Activated T-cell treated with anti-CD3 and anti-CD28 coated beads, Interleukin-2, amount 50 U/mL, for 24 hours (primary cell): Measurements from ENCODE around the gene CCNB2.
"Not testable (repeated sequence)": the region's sequence is repeated elsewhere in the genome, so short reads cannot be mapped to it uniquely, and the experiment has no call there.

Source experiments
- DNase-seq: peaks from one replicate; pipeline ENCODE4 v3.0.0-alpha.2; 2020
- H3K27ac Mint-ChIP-seq: 2 replicates; pipeline ENCODE4 v1.8.0; 2020; ENCODE audit warnings: mild to moderate bottlenecking, mixed read lengths
- H3K27me3 Mint-ChIP-seq: 2 replicates; pipeline ENCODE4 v1.8.0; 2020; ENCODE audit warnings: mixed read lengths
- H3K36me3 Mint-ChIP-seq: 2 replicates; pipeline ENCODE4 v1.8.0; 2020; ENCODE audit warnings: low read depth, mixed read lengths
- H3K4me1 Mint-ChIP-seq: 2 replicates; pipeline ENCODE4 v1.8.0; 2020; ENCODE audit warnings: low read depth, mixed read lengths
- H3K4me3 Mint-ChIP-seq: 2 replicates; pipeline ENCODE4 v1.8.0; 2020; ENCODE audit warnings: mild to moderate bottlenecking, moderate library complexity, mixed read lengths
- H3K9me3 Mint-ChIP-seq: 2 replicates; pipeline ENCODE4 v1.8.0; 2020; ENCODE audit warnings: mixed read lengths

CCNB2 gene

GRCh38 chr15:59116771-59117170, 11.8 kb downstream of the CCNB2 start:
- H3K27me3 Mint-ChIP-seq = no peaks in the 10 kb centered on the region
- H3K36me3 Mint-ChIP-seq = peaks cover 54% of the 10 kb centered on the region
- H3K9me3 Mint-ChIP-seq = no peaks in the 10 kb centered on the region
- DNase-seq = no peak
- no peak overlapping the region for H3K27ac Mint-ChIP-seq
- no peak overlapping the region for H3K4me3 Mint-ChIP-seq
- H3K4me1 Mint-ChIP-seq = no peaks in the 10 kb centered on the region

- no peak for DNase-seq
- Mint-ChIP-seq H3K4me1 (no peaks in the 10 kb centered on the region), H3K4me3 (no peak overlapping the region), H3K27ac (no peak overlapping the region), H3K27me3 (no peaks in the 10 kb centered on the region), H3K9me3 (no peaks in the 10 kb centered on the region), H3K36me3 (peaks cover 52% of the 10 kb centered on the region)
These were observed 14.7 kb downstream of the CCNB2 start for GRCh38 chr15:59119625-59120024.

GRCh38 chr15:59120937-59121336, 16.0 kb downstream of the CCNB2 start:
- DNase-seq = no peak
- Mint-ChIP-seq H3K27ac (no peak overlapping the region), H3K27me3 (no peaks in the 10 kb centered on the region), H3K4me3 (no peak overlapping the region), H3K9me3 (no peaks in the 10 kb centered on the region), H3K36me3 (peaks cover 52% of the 10 kb centered on the region), H3K4me1 (no peaks in the 10 kb centered on the region)

GRCh38 chr15:59124261-59124660, 19.3 kb downstream of the CCNB2 start:
- peaks cover 45% of the 10 kb centered on the region for H3K36me3 Mint-ChIP-seq
- H3K27me3 Mint-ChIP-seq = no peaks in the 10 kb centered on the region
- no peak for DNase-seq
- H3K9me3 Mint-ChIP-seq = peaks cover under 1% of the 10 kb centered on the region
- H3K27ac Mint-ChIP-seq = no peak overlapping the region
- H3K4me3 Mint-ChIP-seq = no peak overlapping the region
- no peaks in the 10 kb centered on the region for H3K4me1 Mint-ChIP-seq

GRCh38 chr15:59125683-59126082, 20.7 kb downstream of the CCNB2 start:
- not testable (repeated sequence) for H3K27ac Mint-ChIP-seq, H3K4me3 Mint-ChIP-seq, H3K27me3 Mint-ChIP-seq, DNase-seq, H3K4me1 Mint-ChIP-seq
- H3K36me3 Mint-ChIP-seq = peaks cover 53% of the 10 kb centered on the region
- H3K9me3 Mint-ChIP-seq = peaks cover 11% of the 10 kb centered on the region

- not testable (repeated sequence) for H3K4me1 Mint-ChIP-seq, DNase-seq, H3K27me3 Mint-ChIP-seq, H3K4me3 Mint-ChIP-seq, H3K27ac Mint-ChIP-seq
- Mint-ChIP-seq H3K9me3 (peaks cover 11% of the 10 kb centered on the region), H3K36me3 (peaks cover 56% of the 10 kb centered on the region)
These were observed 22.3 kb downstream of the CCNB2 start for GRCh38 chr15:59127255-59127654.

- peaks cover 33% of the 10 kb centered on the region for H3K36me3 Mint-ChIP-seq
- peaks cover 11% of the 10 kb centered on the region for H3K9me3 Mint-ChIP-seq
- no peak overlapping the region for H3K27ac Mint-ChIP-seq
- H3K4me1 Mint-ChIP-seq = no peaks in the 10 kb centered on the region
- H3K27me3 Mint-ChIP-seq = no peaks in the 10 kb centered on the region
- no peak overlapping the region for H3K4me3 Mint-ChIP-seq
- no peak for DNase-seq
These were observed 26.5 kb downstream of the CCNB2 start for GRCh38 chr15:59131456-59131855.

- Mint-ChIP-seq H3K27me3 (no peaks in the 10 kb centered on the region), H3K9me3 (peaks cover 11% of the 10 kb centered on the region), H3K4me3 (no peak overlapping the region), H3K4me1 (peaks cover under 1% of the 10 kb centered on the region), H3K36me3 (peaks cover 33% of the 10 kb centered on the region), H3K27ac (no peak overlapping the region)
- DNase-seq = no peak
These were observed 27.1 kb downstream of the CCNB2 start for GRCh38 chr15:59131969-59132562.

- H3K9me3 Mint-ChIP-seq = peaks cover 11% of the 10 kb centered on the region
- DNase-seq = no peak
- H3K4me1 Mint-ChIP-seq = peaks cover 17% of the 10 kb centered on the region
- no peak overlapping the region for H3K27ac Mint-ChIP-seq
- H3K36me3 Mint-ChIP-seq = peaks cover 19% of the 10 kb centered on the region
- H3K27me3 Mint-ChIP-seq = no peaks in the 10 kb centered on the region
- H3K4me3 Mint-ChIP-seq = no peak overlapping the region
These were observed 29.0 kb downstream of the CCNB2 start for GRCh38 chr15:59133929-59134427.

- DNase-seq = no peak
- no peaks in the 10 kb centered on the region for H3K9me3 Mint-ChIP-seq
- H3K27me3 Mint-ChIP-seq = no peaks in the 10 kb centered on the region
- H3K4me1 Mint-ChIP-seq = peaks cover 17% of the 10 kb centered on the region
- H3K27ac Mint-ChIP-seq = peak overlapping the region; percentile 38
- H3K4me3 Mint-ChIP-seq = no peak overlapping the region
- H3K36me3 Mint-ChIP-seq = no peaks in the 10 kb centered on the region
These were observed 32.6 kb downstream of the CCNB2 start for GRCh38 chr15:59137566-59137965.

- no peaks in the 10 kb centered on the region for H3K36me3 Mint-ChIP-seq
These were observed 33.3 kb downstream of the CCNB2 start for GRCh38 chr15:59138243-59138642.

GRCh38 chr15:59140422-59141226, 35.7 kb downstream of the CCNB2 start:
- DNase-seq = no peak
- no peak overlapping the region for H3K27ac Mint-ChIP-seq
- no peak overlapping the region for H3K4me3 Mint-ChIP-seq
- no peaks in the 10 kb centered on the region for H3K36me3 Mint-ChIP-seq
- H3K4me1 Mint-ChIP-seq = peaks cover 17% of the 10 kb centered on the region
- H3K27me3 Mint-ChIP-seq = no peaks in the 10 kb centered on the region
- no peaks in the 10 kb centered on the region for H3K9me3 Mint-ChIP-seq

More at GRCh38 chr15:59138243-59138642, 33.3 kb downstream of the CCNB2 start:
- Mint-ChIP-seq H3K27ac (no peak overlapping the region), H3K4me1 (peaks cover 17% of the 10 kb centered on the region), H3K27me3 (no peaks in the 10 kb centered on the region), H3K9me3 (no peaks in the 10 kb centered on the region), H3K4me3 (no peak overlapping the region)
- DNase-seq = peak; percentile 65

- Mint-ChIP-seq H3K36me3 (no peaks in the 10 kb centered on the region), H3K27ac (no peak overlapping the region), H3K4me1 (peaks cover 4% of the 10 kb centered on the region), H3K9me3 (no peaks in the 10 kb centered on the region), H3K4me3 (no peak overlapping the region), H3K27me3 (no peaks in the 10 kb centered on the region)
- no peak for DNase-seq
These were observed 38.3 kb downstream of the CCNB2 start for GRCh38 chr15:59143281-59143680.

- DNase-seq, H3K9me3 Mint-ChIP-seq, H3K4me3 Mint-ChIP-seq, H3K27me3 Mint-ChIP-seq, H3K36me3 Mint-ChIP-seq, H3K27ac Mint-ChIP-seq, H3K4me1 Mint-ChIP-seq: not testable (repeated sequence)
These were observed 39.6 kb downstream of the CCNB2 start for GRCh38 chr15:59144594-59144993.

- H3K4me1 Mint-ChIP-seq = no peaks in the 10 kb centered on the region
- no peak for DNase-seq
- H3K27ac Mint-ChIP-seq = no peak overlapping the region
- H3K36me3 Mint-ChIP-seq = no peaks in the 10 kb centered on the region
- H3K9me3 Mint-ChIP-seq = no peaks in the 10 kb centered on the region
- no peaks in the 10 kb centered on the region for H3K27me3 Mint-ChIP-seq
- H3K4me3 Mint-ChIP-seq = no peak overlapping the region
These were observed 42.7 kb downstream of the CCNB2 start for GRCh38 chr15:59147666-59148065.
